Measurements from ENCODE around the gene LARP4B.

The LARP4B gene

GRCh38 chr10:870564-871166 lies 60.8 kb downstream of the LARP4B start:
- peaks cover 5% of the 10 kb centered on the region for H3K4me1 ChIP-seq (ENCODE audit: control insufficient read depth, insufficient read depth, low read depth, low read length)

GRCh38 chr10:869171-869570 lies 62.3 kb downstream of the LARP4B start:
- Histone ChIP-seq H3K14ac (ENCODE audit: low read length in 2 of 2) (no peak overlapping the region), H3K27ac (ENCODE audit: low read length, poor library complexity, severe bottlenecking) (no peak overlapping the region), H2AFZ (ENCODE audit: low read depth, low read length) (no peak overlapping the region), H3K9me3 (ENCODE audit: control insufficient read depth, low read length) (no peaks in the 10 kb centered on the region), H3K23ac (ENCODE audit: low read length in 2 of 2) (no peak overlapping the region), H3K27me3 (ENCODE audit: control insufficient read depth in 1 of 2, insufficient read depth in 1 of 2, low read length in 2 of 2) (no peaks in the 10 kb centered on the region), H3K4me3 (ENCODE audit: insufficient read depth in 1 of 2, low read depth in 1 of 2, low read length in 2 of 2) (no peak overlapping the region), H3K36me3 (ENCODE audit: control insufficient read depth in 1 of 2, insufficient read depth in 2 of 2, low read depth in 1 of 2, low read length in 2 of 2) (peaks cover 35 to 74% of the 10 kb centered on the region in 2 experiments), H3K4ac (ENCODE audit: low read depth in 1 of 2, low read length in 2 of 2) (no peak overlapping the region), H4K91ac (ENCODE audit: low read length) (no peak overlapping the region), H3K4me1 (ENCODE audit: control insufficient read depth, insufficient read depth, low read depth, low read length) (peaks cover 5% of the 10 kb centered on the region), H3K79me1 (replicated peaks; ENCODE audit: low read length, poor library complexity, severe bottlenecking) (peaks cover 27% of the 10 kb centered on the region), H2BK120ac (ENCODE audit: low read depth, low read length) (no peak overlapping the region), H3K4me2 (ENCODE audit: low read length, poor library complexity, severe bottlenecking) (no peak overlapping the region), H3K18ac (ENCODE audit: low read depth in 1 of 2, low read length in 2 of 2) (no peak overlapping the region), H2BK12ac (ENCODE audit: low read length in 2 of 2) (no peak overlapping the region), H2BK15ac (ENCODE audit: low read depth, poor library complexity, severe bottlenecking) (no peak overlapping the region), H4K8ac (ENCODE audit: low read length) (no peak overlapping the region), H3K9ac (ENCODE audit: low read length) (no peak overlapping the region), H2BK5ac (ENCODE audit: low read depth, low read length, poor library complexity, severe bottlenecking) (no peak overlapping the region), H2AK5ac (ENCODE audit: low read length, severe bottlenecking) (no peak overlapping the region)
- DNase-seq, result no peak
- WGBS, result 99% methylated on average over 3 of the region's 3 CpGs

More at GRCh38 chr10:870564-871166, 60.8 kb downstream of the LARP4B start:
- Histone ChIP-seq H3K4me2 (ENCODE audit: low read length, poor library complexity, severe bottlenecking) (no peak overlapping the region), H3K9ac (ENCODE audit: low read length) (no peak overlapping the region), H4K8ac (ENCODE audit: low read length) (no peak overlapping the region), H3K14ac (ENCODE audit: low read length in 2 of 2) (no peak overlapping the region), H2BK120ac (ENCODE audit: low read depth, low read length) (no peak overlapping the region), H3K18ac (ENCODE audit: low read depth in 1 of 2, low read length in 2 of 2) (no peak overlapping the region), H3K27ac (ENCODE audit: low read length, poor library complexity, severe bottlenecking) (no peak overlapping the region), H3K4ac (ENCODE audit: low read depth in 1 of 2, low read length in 2 of 2) (no peak overlapping the region), H2AK5ac (ENCODE audit: low read length, severe bottlenecking) (no peak overlapping the region), H2BK15ac (ENCODE audit: low read depth, poor library complexity, severe bottlenecking) (no peak overlapping the region), H4K91ac (ENCODE audit: low read length) (no peak overlapping the region), H3K36me3 (ENCODE audit: control insufficient read depth in 1 of 2, insufficient read depth in 2 of 2, low read depth in 1 of 2, low read length in 2 of 2) (peaks cover 29 to 76% of the 10 kb centered on the region in 2 experiments), H3K4me3 (ENCODE audit: insufficient read depth in 1 of 2, low read depth in 1 of 2, low read length in 2 of 2) (no peak overlapping the region), H2BK12ac (ENCODE audit: low read length in 2 of 2) (no peak overlapping the region), H2BK5ac (ENCODE audit: low read depth, low read length, poor library complexity, severe bottlenecking) (no peak overlapping the region), H3K27me3 (ENCODE audit: control insufficient read depth in 1 of 2, insufficient read depth in 1 of 2, low read length in 2 of 2) (no peaks in the 10 kb centered on the region), H3K23ac (ENCODE audit: low read length in 2 of 2) (no peak overlapping the region), H2AFZ (ENCODE audit: low read depth, low read length) (no peak overlapping the region), H3K9me3 (ENCODE audit: control insufficient read depth, low read length) (no peaks in the 10 kb centered on the region), H3K79me1 (replicated peaks; ENCODE audit: low read length, poor library complexity, severe bottlenecking) (peaks cover 27% of the 10 kb centered on the region)
- 94% methylated on average over 7 of the region's 7 CpGs for WGBS
- no peak for DNase-seq

GRCh38 chr10:867807-868206 lies 63.7 kb downstream of the LARP4B start:
- Histone ChIP-seq H3K4me1 (ENCODE audit: control insufficient read depth, insufficient read depth, low read depth, low read length) (peaks cover 5% of the 10 kb centered on the region), H3K4ac (ENCODE audit: low read depth in 1 of 2, low read length in 2 of 2) (no peak overlapping the region), H3K23ac (ENCODE audit: low read length in 2 of 2) (no peak overlapping the region), H3K4me2 (ENCODE audit: low read length, poor library complexity, severe bottlenecking) (no peak overlapping the region), H3K9me3 (ENCODE audit: control insufficient read depth, low read length) (no peaks in the 10 kb centered on the region), H3K79me1 (replicated peaks; ENCODE audit: low read length, poor library complexity, severe bottlenecking) (peaks cover 33% of the 10 kb centered on the region), H2BK120ac (ENCODE audit: low read depth, low read length) (no peak overlapping the region), H2AFZ (ENCODE audit: low read depth, low read length) (no peak overlapping the region), H3K27ac (ENCODE audit: low read length, poor library complexity, severe bottlenecking) (peak overlapping the region; percentile 63), H3K4me3 (ENCODE audit: insufficient read depth in 1 of 2, low read depth in 1 of 2, low read length in 2 of 2) (no peak overlapping the region), H3K27me3 (ENCODE audit: control insufficient read depth in 1 of 2, insufficient read depth in 1 of 2, low read length in 2 of 2) (no peaks in the 10 kb centered on the region), H2AK5ac (ENCODE audit: low read length, severe bottlenecking) (no peak overlapping the region), H3K18ac (ENCODE audit: low read depth in 1 of 2, low read length in 2 of 2) (no peak overlapping the region), H3K14ac (ENCODE audit: low read length in 2 of 2) (no peak overlapping the region), H4K91ac (ENCODE audit: low read length) (no peak overlapping the region), H2BK12ac (ENCODE audit: low read length in 2 of 2) (no peak overlapping the region), H3K36me3 (ENCODE audit: control insufficient read depth in 1 of 2, insufficient read depth in 2 of 2, low read depth in 1 of 2, low read length in 2 of 2) (peaks cover 41 to 79% of the 10 kb centered on the region in 2 experiments), H2BK5ac (ENCODE audit: low read depth, low read length, poor library complexity, severe bottlenecking) (no peak overlapping the region), H2BK15ac (ENCODE audit: low read depth, poor library complexity, severe bottlenecking) (no peak overlapping the region), H4K8ac (ENCODE audit: low read length) (no peak overlapping the region), H3K9ac (ENCODE audit: low read length) (no peak overlapping the region)
- DNase-seq, result no peak
- WGBS, result 100% methylated on average over 4 of the region's 6 CpGs

- H2BK12ac ChIP-seq (ENCODE audit: low read length in 2 of 2), result no peak overlapping the region
- no peak overlapping the region for H3K27ac ChIP-seq (ENCODE audit: low read length, poor library complexity, severe bottlenecking)
- H2AK5ac ChIP-seq (ENCODE audit: low read length, severe bottlenecking), result no peak overlapping the region
- peaks cover 32% of the 10 kb centered on the region for H3K79me1 ChIP-seq (replicated peaks; ENCODE audit: low read length, poor library complexity, severe bottlenecking)
- no peak overlapping the region for H3K4ac ChIP-seq (ENCODE audit: low read depth in 1 of 2, low read length in 2 of 2)
- H3K9me3 ChIP-seq (ENCODE audit: control insufficient read depth, low read length), result no peaks in the 10 kb centered on the region
- no peak overlapping the region for H4K91ac ChIP-seq (ENCODE audit: low read length)
- no peak overlapping the region for H2BK120ac ChIP-seq (ENCODE audit: low read depth, low read length)
- no peak overlapping the region for H2AFZ ChIP-seq (ENCODE audit: low read depth, low read length)
- 92% methylated on average over 4 of the region's 4 CpGs for WGBS
- H3K4me3 ChIP-seq (ENCODE audit: insufficient read depth in 1 of 2, low read depth in 1 of 2, low read length in 2 of 2), result no peak overlapping the region
- H2BK15ac ChIP-seq (ENCODE audit: low read depth, poor library complexity, severe bottlenecking), result no peak overlapping the region
- no peak overlapping the region for H3K4me2 ChIP-seq (ENCODE audit: low read length, poor library complexity, severe bottlenecking)
- no peak overlapping the region for H3K14ac ChIP-seq (ENCODE audit: low read length in 2 of 2)
- no peaks in the 10 kb centered on the region for H3K27me3 ChIP-seq (ENCODE audit: control insufficient read depth in 1 of 2, insufficient read depth in 1 of 2, low read length in 2 of 2)
- DNase-seq, result no peak
- peaks cover 2% of the 10 kb centered on the region for H3K4me1 ChIP-seq (ENCODE audit: control insufficient read depth, insufficient read depth, low read depth, low read length)
- peaks cover 34 to 79% of the 10 kb centered on the region in 2 experiments for H3K36me3 ChIP-seq (ENCODE audit: control insufficient read depth in 1 of 2, insufficient read depth in 2 of 2, low read depth in 1 of 2, low read length in 2 of 2)
- no peak overlapping the region for H3K9ac ChIP-seq (ENCODE audit: low read length)
- no peak overlapping the region for H2BK5ac ChIP-seq (ENCODE audit: low read depth, low read length, poor library complexity, severe bottlenecking)
- no peak overlapping the region for H4K8ac ChIP-seq (ENCODE audit: low read length)
- no peak overlapping the region for H3K23ac ChIP-seq (ENCODE audit: low read length in 2 of 2)
- H3K18ac ChIP-seq (ENCODE audit: low read depth in 1 of 2, low read length in 2 of 2), result no peak overlapping the region
Measured at GRCh38 chr10:866577-866941, 64.9 kb downstream of the LARP4B start.

All from mesenchymal stem cell (in vitro differentiated cells and primary cell).